HepG2 (cell line): ENCODE data around the gene PTCD1.

Source experiments
- ARNTL ChIP-seq: sonication (generic); formaldehyde crosslinking; IDR thresholded peaks from 2 replicates; pipeline ENCODE4 v1.4.0; 2020; ENCODE audit warnings: mild to moderate bottlenecking, missing genetic modification reagents
- ONECUT2 ChIP-seq: sonication (generic); formaldehyde crosslinking; IDR thresholded peaks from 2 replicates; pipeline ENCODE4 v1.4.0; 2020; ENCODE audit warnings: missing genetic modification reagents
- POLR2A ChIP-seq, 2 experiments: IDR thresholded peaks; 2 replicates each; pipeline ENCODE4 v1.6.1; 2011; ENCODE audit warnings: low read depth in 2 of 2, low read length in 2 of 2, mild to moderate bottlenecking in 1 of 2, moderate library complexity in 1 of 2; ENCODE audit not compliant: insufficient read depth in 1 of 2
- SIN3B ChIP-seq: fragments of 150-350 bp; IDR thresholded peaks from 2 replicates; pipeline ENCODE4 v1.6.1; 2014; ENCODE audit warnings: low read length
- TBL1XR1 ChIP-seq: fragments of 150-350 bp; IDR thresholded peaks from 2 replicates; pipeline ENCODE4 v1.6.1; 2014; ENCODE audit warnings: borderline replicate concordance, low read length; ENCODE audit not compliant: partially characterized antibody
- ZFP37 ChIP-seq: sonication (generic); formaldehyde crosslinking; IDR thresholded peaks from 2 replicates; pipeline ENCODE4 v1.4.0; 2020; ENCODE audit warnings: missing genetic modification reagents, borderline replicate concordance
- ZKSCAN1 ChIP-seq: fragments of 150-350 bp; IDR thresholded peaks from 2 replicates; pipeline ENCODE4 v1.6.1; 2014; ENCODE audit warnings: low read length
- ZNF234 ChIP-seq: sonication (generic); formaldehyde crosslinking; conservative IDR thresholded peaks from 2 replicates; pipeline ENCODE4 v1.5.1; 2020; ENCODE audit warnings: mild to moderate bottlenecking, missing genetic modification reagents
- ZNF24 ChIP-seq: fragments of 450-650 bp; IDR thresholded peaks from 2 replicates; pipeline ENCODE4 v1.6.1; 2017; ENCODE audit warnings: antibody characterized with exemption, mild to moderate bottlenecking
- ZNF263 ChIP-seq: sonication (generic); formaldehyde crosslinking; IDR thresholded peaks from 2 replicates; pipeline ENCODE4 v1.4.0; 2020; ENCODE audit warnings: missing genetic modification reagents
- ZNF660 ChIP-seq: sonication (generic); formaldehyde crosslinking; IDR thresholded peaks from 2 replicates; pipeline ENCODE4 v1.5.1; 2020; ENCODE audit warnings: mild to moderate bottlenecking, low read depth, missing genetic modification reagents, borderline replicate concordance
- ZNF678 ChIP-seq: sonication (generic); formaldehyde crosslinking; IDR thresholded peaks from 2 replicates; pipeline ENCODE4 v1.4.0; 2020; ENCODE audit warnings: mild to moderate bottlenecking, missing genetic modification reagents
- ZSCAN30 ChIP-seq: sonication (generic); formaldehyde crosslinking; IDR thresholded peaks from 2 replicates; pipeline ENCODE4 v1.5.0; 2020; ENCODE audit warnings: mild to moderate bottlenecking, missing genetic modification reagents
- TF ChIP-seq, protein P1 (sequence below): sonication (generic); formaldehyde crosslinking; IDR thresholded peaks from 2 replicates; pipeline ENCODE4 v1.5.0; 2020; ENCODE audit warnings: mild to moderate bottlenecking, missing genetic modification reagents, moderate library complexity

DNA sequence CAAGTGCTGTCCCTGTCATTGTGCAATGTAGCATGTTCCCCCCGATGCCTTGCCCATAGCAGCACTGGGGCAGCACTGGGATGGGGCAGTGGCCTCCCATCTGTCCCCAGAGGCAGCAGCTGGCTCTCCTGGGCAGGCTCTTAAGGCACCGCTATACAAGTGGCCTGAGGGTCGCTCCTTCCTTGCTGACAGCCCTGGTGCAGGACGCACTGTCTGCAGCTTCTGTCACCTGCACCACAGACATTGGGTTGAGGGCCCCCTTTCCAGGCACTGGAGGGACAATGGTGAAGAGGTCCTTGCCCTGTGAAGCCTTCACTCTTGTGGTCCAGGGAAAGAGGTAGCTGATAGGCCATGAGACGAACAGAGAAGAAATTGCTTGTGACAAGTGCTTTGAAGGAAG lies 10.7 kb upstream of the PTCD1 start:
- TF ChIP-seq ZNF263 (CRISPR knock-in tag), result no peak
- TF ChIP-seq ZSCAN30 (CRISPR knock-in tag), result no peak
- no peak for TF ChIP-seq ZNF234
- TF ChIP-seq SIN3B, result no peak
- no peak for TF ChIP-seq POLR2A (IDR thresholded peaks at IDR 0.05; ENCODE audit: insufficient read depth in 1 of 2, low read depth in 2 of 2, low read length in 2 of 2)
- no peak for TF ChIP-seq ZNF24
- no peak for TF ChIP-seq ARNTL
- TF ChIP-seq ZKSCAN1, result no peak
- TF ChIP-seq, protein P1, sequence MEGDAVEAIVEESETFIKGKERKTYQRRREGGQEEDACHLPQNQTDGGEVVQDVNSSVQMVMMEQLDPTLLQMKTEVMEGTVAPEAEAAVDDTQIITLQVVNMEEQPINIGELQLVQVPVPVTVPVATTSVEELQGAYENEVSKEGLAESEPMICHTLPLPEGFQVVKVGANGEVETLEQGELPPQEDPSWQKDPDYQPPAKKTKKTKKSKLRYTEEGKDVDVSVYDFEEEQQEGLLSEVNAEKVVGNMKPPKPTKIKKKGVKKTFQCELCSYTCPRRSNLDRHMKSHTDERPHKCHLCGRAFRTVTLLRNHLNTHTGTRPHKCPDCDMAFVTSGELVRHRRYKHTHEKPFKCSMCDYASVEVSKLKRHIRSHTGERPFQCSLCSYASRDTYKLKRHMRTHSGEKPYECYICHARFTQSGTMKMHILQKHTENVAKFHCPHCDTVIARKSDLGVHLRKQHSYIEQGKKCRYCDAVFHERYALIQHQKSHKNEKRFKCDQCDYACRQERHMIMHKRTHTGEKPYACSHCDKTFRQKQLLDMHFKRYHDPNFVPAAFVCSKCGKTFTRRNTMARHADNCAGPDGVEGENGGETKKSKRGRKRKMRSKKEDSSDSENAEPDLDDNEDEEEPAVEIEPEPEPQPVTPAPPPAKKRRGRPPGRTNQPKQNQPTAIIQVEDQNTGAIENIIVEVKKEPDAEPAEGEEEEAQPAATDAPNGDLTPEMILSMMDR (CRISPR knock-in tag), result no peak
- TF ChIP-seq ZNF660 (CRISPR knock-in tag), result no peak
- no peak for TF ChIP-seq ZNF678 (CRISPR knock-in tag)
- TF ChIP-seq ZFP37 (CRISPR knock-in tag), result no peak
- TF ChIP-seq TBL1XR1, result no peak
- TF ChIP-seq ONECUT2, result no peak
